Upper lobe of right lung (tissue), 1 donor: ENCODE data around the gene AP3S1. TPM values are rescaled to one million over a fixed set of nuclear protein-coding genes. Genes with fewer than 3 reads are reported as not detected.
"Not testable (repeated sequence)": the region's sequence is repeated elsewhere in the genome, so short reads cannot be mapped to it uniquely, and the experiment has no call there.

Experiments used
- ATAC-seq: fragments of 200-7000 bp; cut with Tn5 transposase; one replicate; pipeline ENCODE4 v1.9.1; 2020; ENCODE audit warnings: mild to moderate bottlenecking, moderate library complexity
- DNase-seq: peaks from one replicate; pipeline ENCODE4 v3.0.0-alpha.2; 2020
- H3K27ac ChIP-seq: fragments of 200-600 bp; one replicate; pipeline ENCODE4 v1.8.0; 2022
- H3K27me3 ChIP-seq: fragments of 200-600 bp; one replicate; pipeline ENCODE4 v1.8.0; 2022; ENCODE audit warnings: mild to moderate bottlenecking
- H3K36me3 ChIP-seq: fragments of 200-600 bp; one replicate; pipeline ENCODE4 v1.8.0; 2022
- H3K4me1 ChIP-seq: fragments of 200-600 bp; one replicate; pipeline ENCODE4 v1.8.0; 2022
- H3K4me3 ChIP-seq: fragments of 200-600 bp; one replicate; pipeline ENCODE4 v1.8.0; 2022; ENCODE audit warnings: mild to moderate bottlenecking
- H3K9me3 ChIP-seq: fragments of 200-600 bp; one replicate; pipeline ENCODE4 v1.8.0; 2022
- CTCF ChIP-seq: fragments of 200-600 bp; IDR thresholded peaks from one replicate; pipeline ENCODE4 v1.8.0; 2022; ENCODE audit warnings: antibody characterized with exemption
- intact Hi-C: fragments of 100-400 bp; cut with DNase I; formaldehyde crosslinking; loops from one replicate; pipeline ENCODE4 v1.11.0; 2022
- total RNA-seq: library from RNA; stranded (reverse); fragmentation: NEBNext Ultra II Directional; extraction: Animal tissue kit (Norgen Biotek cat#: 25700); gene quantifications from one replicate; pipeline ENCODE4 v1.2.1, GENCODE V29; 2021
- donor health status: DM: no; HTN: yes; CAD: no; lungs with severe emphysema.

AP3S1 gene
- total RNA-seq, 1 donor from 2014 or later = 70.4 TPM

DNA sequence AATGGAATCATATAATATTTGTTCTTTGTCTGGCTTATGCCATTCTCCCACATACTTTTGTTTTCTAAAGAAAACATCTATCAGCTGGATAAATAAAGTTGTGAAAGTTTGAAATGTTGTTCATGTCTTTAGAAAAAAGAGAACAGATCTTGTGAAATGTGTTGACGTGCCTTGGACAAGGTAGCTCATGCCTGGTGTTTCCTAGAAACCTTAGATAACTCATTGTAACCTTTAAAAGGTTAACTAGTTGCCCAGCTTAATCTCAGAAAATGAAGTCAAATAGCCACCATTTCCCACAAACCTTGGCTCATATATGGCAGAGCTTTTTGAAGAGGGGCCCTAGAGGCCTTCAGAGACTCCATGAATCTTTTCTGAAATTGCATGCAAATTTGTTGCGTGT lies 40.6 kb upstream of the AP3S1 start:
- Histone ChIP-seq H3K9me3 (no peaks in the 10 kb centered on the region), H3K4me3 (no peak overlapping the region), H3K27ac (no peak overlapping the region), H3K36me3 (peaks cover 6% of the 10 kb centered on the region), H3K4me1 (no peaks in the 10 kb centered on the region), H3K27me3 (no peaks in the 10 kb centered on the region)
- DNase-seq (no peak), ATAC-seq (no peak)
- intact Hi-C loops = no loop called here
- no peak for TF ChIP-seq CTCF

- Histone ChIP-seq H3K4me1 (no peaks in the 10 kb centered on the region), H3K27me3 (no peaks in the 10 kb centered on the region), H3K9me3 (no peaks in the 10 kb centered on the region), H3K27ac (no peak overlapping the region), H3K4me3 (no peak overlapping the region), H3K36me3 (peaks cover 6% of the 10 kb centered on the region)
- DNase-seq = no peak
- intact Hi-C loops = no loop called here
- no peak for ATAC-seq
- no peak for TF ChIP-seq CTCF
Observed at GRCh38 chr5:115801984-115802383, 39.8 kb upstream of the AP3S1 start.

DNA sequence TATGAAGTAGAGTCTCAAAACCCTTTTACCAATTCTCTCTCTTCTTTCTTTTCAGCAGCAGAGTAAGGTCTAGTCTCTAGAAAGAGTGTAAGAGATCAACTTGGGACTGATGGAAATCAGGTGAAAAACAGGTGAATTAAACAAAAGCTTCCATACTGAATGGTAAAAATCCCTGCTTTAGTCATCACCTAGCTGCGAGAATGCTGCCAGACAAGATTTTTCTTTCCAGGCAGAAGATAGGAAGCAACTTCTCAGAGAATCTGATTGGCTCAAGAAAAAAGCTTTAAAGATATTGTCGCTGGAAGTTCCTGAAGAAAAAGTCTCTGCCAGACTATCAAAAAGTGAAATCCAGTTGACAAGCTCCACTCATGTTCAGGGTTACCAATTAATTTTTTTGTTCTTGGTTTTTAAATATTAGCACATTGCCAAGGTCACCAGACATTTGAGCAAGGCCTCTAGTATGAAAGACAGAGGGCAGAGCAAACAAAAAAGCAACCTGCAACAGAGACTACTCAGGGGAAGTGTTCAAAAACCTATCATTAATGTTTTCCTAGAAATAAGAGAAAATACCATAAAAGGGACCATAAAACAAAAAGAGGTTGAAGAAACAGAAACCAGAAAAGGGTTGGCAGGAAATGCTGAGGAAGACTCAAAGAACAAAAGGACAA lies 34.6 kb upstream of the AP3S1 start:
- no peak for ATAC-seq
- H3K9me3 ChIP-seq = no peaks in the 10 kb centered on the region
- TF ChIP-seq CTCF = no peak
- peaks cover 6% of the 10 kb centered on the region for H3K36me3 ChIP-seq
- intact Hi-C loops = no loop called here
- DNase-seq = no peak
- peaks cover 4% of the 10 kb centered on the region for H3K27me3 ChIP-seq
- H3K4me1 ChIP-seq = no peaks in the 10 kb centered on the region
- H3K27ac ChIP-seq = no peak overlapping the region
- H3K4me3 ChIP-seq = no peak overlapping the region

DNA sequence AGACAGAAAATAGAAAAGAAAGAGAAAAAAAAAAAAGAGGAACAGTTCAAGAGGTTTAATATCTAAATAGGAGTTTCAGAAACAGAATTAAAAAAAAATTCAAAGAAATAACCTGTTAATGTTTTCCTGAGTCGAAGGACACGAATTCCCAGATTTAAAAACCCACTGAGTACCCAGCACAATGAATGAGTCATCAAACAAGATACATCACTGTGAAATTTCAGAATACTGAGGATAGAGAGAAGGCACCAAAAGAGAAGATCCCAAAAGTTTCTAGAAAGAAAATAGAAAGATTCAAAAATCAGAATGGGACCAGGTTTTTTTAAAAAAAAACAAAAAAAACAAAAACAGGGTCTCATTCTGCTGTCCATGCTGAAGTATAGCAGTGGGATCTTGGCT lies 34.1 kb upstream of the AP3S1 start:
- Histone ChIP-seq H3K36me3 (peaks cover 6% of the 10 kb centered on the region), H3K4me3 (no peak overlapping the region), H3K27me3 (peaks cover 4% of the 10 kb centered on the region), H3K27ac (no peak overlapping the region), H3K9me3 (no peaks in the 10 kb centered on the region), H3K4me1 (no peaks in the 10 kb centered on the region)
- ATAC-seq = no peak
- intact Hi-C loops = no loop called here
- no peak for TF ChIP-seq CTCF
- DNase-seq = no peak

GRCh38 chr5:115808066-115808465 lies 33.7 kb upstream of the AP3S1 start:
- H3K27ac ChIP-seq, DNase-seq: not testable (repeated sequence)

GRCh38 chr5:115809946-115810345 lies 31.8 kb upstream of the AP3S1 start:
- no peak overlapping the region for H3K4me3 ChIP-seq
- H3K36me3 ChIP-seq = peaks cover 3% of the 10 kb centered on the region
- no peak for DNase-seq
- no peak for TF ChIP-seq CTCF
- no peak for ATAC-seq
- H3K27ac ChIP-seq = no peak overlapping the region
- no peaks in the 10 kb centered on the region for H3K4me1 ChIP-seq
- peaks cover 15% of the 10 kb centered on the region for H3K27me3 ChIP-seq
- H3K9me3 ChIP-seq = no peaks in the 10 kb centered on the region
- intact Hi-C loops = no loop called here

More at GRCh38 chr5:115808066-115808465, 33.7 kb upstream of the AP3S1 start:
- H3K36me3 ChIP-seq, H3K4me1 ChIP-seq, H3K27me3 ChIP-seq, ATAC-seq, H3K4me3 ChIP-seq, H3K9me3 ChIP-seq, intact Hi-C loops: not testable (repeated sequence)
